Breast epithelium (tissue), 3 donors: ENCODE results near the gene OR1N2.

Experiments
- POLR2A ChIP-seq: fragments of 450-650 bp; IDR thresholded peaks from one replicate; pipeline ENCODE4 v1.6.1; 2016; ENCODE audit warnings: antibody characterized with exemption, mild to moderate bottlenecking, moderate library complexity
- TF ChIP-seq, protein P1 (sequence below), 3 donors: fragments of 450-650 bp; IDR thresholded peaks; one replicate each; pipeline ENCODE4 v1.5.1; 2016 to 2017; ENCODE audit warnings: antibody characterized with exemption in 3 of 3, mild to moderate bottlenecking in 3 of 3, moderate library complexity in 3 of 3

DNA sequence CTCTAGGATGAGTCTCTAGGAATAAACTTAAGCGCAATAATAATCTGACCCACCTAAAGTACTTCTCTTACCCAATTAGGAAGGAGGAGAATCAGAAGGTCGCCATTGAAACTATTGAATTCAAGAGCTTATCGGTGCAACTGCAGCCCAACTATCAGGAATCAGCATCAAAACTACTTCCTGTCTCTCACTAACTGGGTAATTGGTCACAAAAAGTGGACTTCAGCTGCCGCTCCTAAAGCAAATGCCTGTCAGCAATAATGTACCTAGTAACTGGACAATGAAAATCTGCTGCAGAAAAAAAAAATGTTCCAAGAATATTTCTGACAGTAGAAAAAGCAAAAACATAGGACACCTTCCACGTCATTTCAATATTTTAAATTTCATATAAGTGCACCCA is 27.0 kb downstream of the OR1N2 start:
- TF ChIP-seq POLR2A, result no peak
- TF ChIP-seq, protein P1, sequence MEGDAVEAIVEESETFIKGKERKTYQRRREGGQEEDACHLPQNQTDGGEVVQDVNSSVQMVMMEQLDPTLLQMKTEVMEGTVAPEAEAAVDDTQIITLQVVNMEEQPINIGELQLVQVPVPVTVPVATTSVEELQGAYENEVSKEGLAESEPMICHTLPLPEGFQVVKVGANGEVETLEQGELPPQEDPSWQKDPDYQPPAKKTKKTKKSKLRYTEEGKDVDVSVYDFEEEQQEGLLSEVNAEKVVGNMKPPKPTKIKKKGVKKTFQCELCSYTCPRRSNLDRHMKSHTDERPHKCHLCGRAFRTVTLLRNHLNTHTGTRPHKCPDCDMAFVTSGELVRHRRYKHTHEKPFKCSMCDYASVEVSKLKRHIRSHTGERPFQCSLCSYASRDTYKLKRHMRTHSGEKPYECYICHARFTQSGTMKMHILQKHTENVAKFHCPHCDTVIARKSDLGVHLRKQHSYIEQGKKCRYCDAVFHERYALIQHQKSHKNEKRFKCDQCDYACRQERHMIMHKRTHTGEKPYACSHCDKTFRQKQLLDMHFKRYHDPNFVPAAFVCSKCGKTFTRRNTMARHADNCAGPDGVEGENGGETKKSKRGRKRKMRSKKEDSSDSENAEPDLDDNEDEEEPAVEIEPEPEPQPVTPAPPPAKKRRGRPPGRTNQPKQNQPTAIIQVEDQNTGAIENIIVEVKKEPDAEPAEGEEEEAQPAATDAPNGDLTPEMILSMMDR (IDR thresholded peaks at IDR 0.05), result no peak
